Chondrocyte (in vitro differentiated cells): Measurements from ENCODE around the gene XAB2. TPM values are rescaled to one million over a fixed set of nuclear protein-coding genes. Genes with fewer than 3 reads are reported as not detected.

ENCODE experiments used
- DNase-seq: peaks from one replicate; pipeline ENCODE4 v3.0.0; 2021; ENCODE audit warnings: mixed read lengths, low spot score
- H3K27ac Mint-ChIP-seq: one replicate; pipeline ENCODE4 v1.8.0; 2021; ENCODE audit warnings: mild to moderate bottlenecking, moderate library complexity, mixed read lengths; ENCODE audit not compliant: unreplicated experiment
- H3K27me3 Mint-ChIP-seq: 2 replicates; pipeline ENCODE4 v1.8.0; 2021; ENCODE audit warnings: low read depth, mixed read lengths
- H3K36me3 Mint-ChIP-seq: 2 replicates; pipeline ENCODE4 v1.8.0; 2021; ENCODE audit warnings: low read depth, mixed read lengths
- H3K4me1 Mint-ChIP-seq: 2 replicates; pipeline ENCODE4 v1.8.0; 2021; ENCODE audit warnings: low read depth, mild to moderate bottlenecking, mixed read lengths
- H3K4me3 Mint-ChIP-seq: one replicate; pipeline ENCODE4 v1.8.0; 2021; ENCODE audit warnings: mild to moderate bottlenecking, moderate library complexity, mixed read lengths; ENCODE audit not compliant: unreplicated experiment
- H3K9me3 Mint-ChIP-seq: 2 replicates; pipeline ENCODE4 v1.8.0; 2021; ENCODE audit warnings: low read depth, mixed read lengths
- total RNA-seq: library from RNA; stranded (reverse); gene quantifications from 3 replicates; pipeline ENCODE4 v1.2.1, GENCODE V29; 2021
- TF ChIP-seq, protein P1 (sequence below): fragments of 200-600 bp; sonication (generic); IDR thresholded peaks from 2 replicates; pipeline ENCODE4 v1.5.0; 2021; ENCODE audit warnings: antibody characterized with exemption, mild to moderate bottlenecking, moderate library complexity

XAB2 gene
- total RNA-seq, 1 donor from 2014 or later: 27.4 TPM

DNA sequence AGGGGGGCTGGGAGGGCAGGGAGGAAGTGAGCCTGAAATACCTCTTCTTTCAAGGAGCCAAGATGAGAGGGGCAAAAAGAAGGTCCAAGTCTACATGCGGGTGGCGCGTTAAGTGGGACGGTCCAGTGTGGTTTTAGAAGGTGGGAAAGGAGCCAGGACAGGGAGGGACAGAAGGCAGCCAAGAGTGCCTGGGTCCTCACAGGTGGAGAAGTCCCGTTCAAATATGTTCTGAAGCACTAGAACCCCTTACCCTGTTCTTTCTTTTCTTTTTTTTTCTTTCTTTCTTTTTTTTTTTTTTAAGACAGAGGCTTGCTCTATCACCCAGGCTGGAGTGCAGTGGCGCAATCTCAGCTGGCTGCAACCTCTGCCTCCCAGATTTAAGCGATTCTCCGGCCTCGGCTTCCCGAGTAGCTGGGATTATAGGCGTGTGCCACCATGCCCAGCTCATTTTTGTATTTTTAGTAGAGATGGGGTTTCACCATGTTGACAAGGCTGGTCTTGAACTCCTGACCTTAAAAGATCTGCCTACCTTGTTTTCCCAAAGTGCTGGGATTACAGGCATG is 26.3 kb downstream of the XAB2 start:
- Mint-ChIP-seq H3K27ac (no peak overlapping the region), H3K4me3 (no peak overlapping the region), H3K27me3 (peaks cover 18% of the 10 kb centered on the region), H3K9me3 (no peaks in the 10 kb centered on the region), H3K36me3 (no peaks in the 10 kb centered on the region), H3K4me1 (no peaks in the 10 kb centered on the region)
- TF ChIP-seq, protein P1, sequence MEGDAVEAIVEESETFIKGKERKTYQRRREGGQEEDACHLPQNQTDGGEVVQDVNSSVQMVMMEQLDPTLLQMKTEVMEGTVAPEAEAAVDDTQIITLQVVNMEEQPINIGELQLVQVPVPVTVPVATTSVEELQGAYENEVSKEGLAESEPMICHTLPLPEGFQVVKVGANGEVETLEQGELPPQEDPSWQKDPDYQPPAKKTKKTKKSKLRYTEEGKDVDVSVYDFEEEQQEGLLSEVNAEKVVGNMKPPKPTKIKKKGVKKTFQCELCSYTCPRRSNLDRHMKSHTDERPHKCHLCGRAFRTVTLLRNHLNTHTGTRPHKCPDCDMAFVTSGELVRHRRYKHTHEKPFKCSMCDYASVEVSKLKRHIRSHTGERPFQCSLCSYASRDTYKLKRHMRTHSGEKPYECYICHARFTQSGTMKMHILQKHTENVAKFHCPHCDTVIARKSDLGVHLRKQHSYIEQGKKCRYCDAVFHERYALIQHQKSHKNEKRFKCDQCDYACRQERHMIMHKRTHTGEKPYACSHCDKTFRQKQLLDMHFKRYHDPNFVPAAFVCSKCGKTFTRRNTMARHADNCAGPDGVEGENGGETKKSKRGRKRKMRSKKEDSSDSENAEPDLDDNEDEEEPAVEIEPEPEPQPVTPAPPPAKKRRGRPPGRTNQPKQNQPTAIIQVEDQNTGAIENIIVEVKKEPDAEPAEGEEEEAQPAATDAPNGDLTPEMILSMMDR: no peak
- no peak for DNase-seq

DNA sequence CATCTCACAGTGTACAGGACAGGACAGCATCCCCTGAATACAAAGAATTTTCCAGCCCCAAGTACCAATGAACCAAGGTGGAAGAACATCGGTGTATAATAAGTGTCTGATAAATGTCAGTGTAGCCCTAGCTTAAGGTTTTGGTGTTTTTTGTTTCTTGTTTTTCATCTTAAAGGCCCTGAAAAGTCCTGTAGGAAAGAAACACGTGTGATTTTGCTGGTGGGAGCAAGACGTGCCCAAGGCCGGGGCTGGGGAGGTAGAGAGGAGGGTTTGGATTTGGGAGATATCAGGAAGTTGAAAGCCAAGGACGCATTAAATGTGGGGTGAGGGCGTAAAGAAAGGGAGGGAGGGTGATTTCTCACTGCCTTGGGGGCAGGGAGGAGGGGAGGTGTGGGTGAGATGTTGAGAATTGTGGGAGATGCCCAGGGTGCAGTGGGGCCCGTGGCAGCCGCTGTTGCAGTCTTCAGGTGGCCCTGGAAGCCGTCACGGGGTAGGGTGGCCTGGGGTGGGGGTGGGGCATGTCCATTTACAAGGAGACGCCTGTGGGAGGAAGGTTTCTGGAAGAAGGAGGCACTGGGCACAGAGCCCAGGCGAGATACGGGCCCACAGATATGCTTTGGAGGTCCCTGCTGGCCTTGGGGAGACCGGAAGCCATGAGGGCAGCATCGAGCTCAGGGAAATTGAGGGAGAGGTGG is 27.0 kb downstream of the XAB2 start:
- H3K36me3 Mint-ChIP-seq: no peaks in the 10 kb centered on the region
- H3K9me3 Mint-ChIP-seq: no peaks in the 10 kb centered on the region
- peaks cover 25% of the 10 kb centered on the region for H3K27me3 Mint-ChIP-seq
- H3K27ac Mint-ChIP-seq: no peak overlapping the region
- TF ChIP-seq, protein P1: no peak
- H3K4me1 Mint-ChIP-seq: no peaks in the 10 kb centered on the region
- H3K4me3 Mint-ChIP-seq: no peak overlapping the region
- no peak for DNase-seq

DNA sequence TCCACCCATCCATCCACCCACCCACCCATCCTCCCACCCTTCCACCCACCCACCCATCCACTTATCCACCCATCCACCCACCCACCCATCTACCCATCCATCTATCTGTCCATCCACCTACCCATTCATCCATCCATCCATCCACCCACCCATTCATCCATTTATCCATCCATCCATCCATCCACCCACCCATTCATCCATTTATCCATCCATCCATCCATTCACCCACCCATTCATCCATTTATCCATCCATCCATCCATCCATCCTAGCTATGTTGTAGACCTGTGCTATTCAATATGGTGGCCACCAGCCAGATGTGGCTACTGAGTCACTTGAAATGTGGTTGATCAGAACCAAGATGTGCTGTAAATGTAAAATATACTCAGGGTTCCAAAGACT is 28.6 kb downstream of the XAB2 start:
- Mint-ChIP-seq H3K27ac (no peak overlapping the region), H3K4me3 (no peak overlapping the region), H3K27me3 (peaks cover 27% of the 10 kb centered on the region), H3K4me1 (no peaks in the 10 kb centered on the region), H3K9me3 (no peaks in the 10 kb centered on the region), H3K36me3 (no peaks in the 10 kb centered on the region)
- TF ChIP-seq, protein P1: no peak
- no peak for DNase-seq

DNA sequence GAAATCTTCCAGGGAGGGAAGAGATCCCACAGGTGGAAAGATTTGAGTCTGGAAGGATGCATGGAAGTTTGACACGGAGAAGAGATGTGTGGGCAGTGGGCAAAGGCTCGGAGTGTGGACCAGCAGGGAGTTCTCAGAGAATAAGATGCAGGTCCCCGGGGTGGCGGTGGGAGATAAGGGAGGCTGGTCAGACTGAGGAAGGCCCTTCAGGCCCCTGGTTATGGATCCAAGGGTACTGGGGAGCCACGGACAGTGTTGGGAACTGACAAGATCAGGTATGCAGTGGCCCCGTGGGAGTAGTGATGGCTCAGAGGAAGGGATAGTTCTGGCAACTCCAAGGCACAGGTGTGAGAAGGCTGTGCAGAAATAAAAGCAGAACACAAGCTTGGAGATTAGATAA is 31.2 kb downstream of the XAB2 start:
- peaks cover 4% of the 10 kb centered on the region for H3K4me1 Mint-ChIP-seq
- H3K27me3 Mint-ChIP-seq: peaks cover 37% of the 10 kb centered on the region
- no peaks in the 10 kb centered on the region for H3K36me3 Mint-ChIP-seq
- TF ChIP-seq, protein P1: no peak
- no peak for DNase-seq
- no peaks in the 10 kb centered on the region for H3K9me3 Mint-ChIP-seq
- no peak overlapping the region for H3K4me3 Mint-ChIP-seq
- H3K27ac Mint-ChIP-seq: no peak overlapping the region

DNA sequence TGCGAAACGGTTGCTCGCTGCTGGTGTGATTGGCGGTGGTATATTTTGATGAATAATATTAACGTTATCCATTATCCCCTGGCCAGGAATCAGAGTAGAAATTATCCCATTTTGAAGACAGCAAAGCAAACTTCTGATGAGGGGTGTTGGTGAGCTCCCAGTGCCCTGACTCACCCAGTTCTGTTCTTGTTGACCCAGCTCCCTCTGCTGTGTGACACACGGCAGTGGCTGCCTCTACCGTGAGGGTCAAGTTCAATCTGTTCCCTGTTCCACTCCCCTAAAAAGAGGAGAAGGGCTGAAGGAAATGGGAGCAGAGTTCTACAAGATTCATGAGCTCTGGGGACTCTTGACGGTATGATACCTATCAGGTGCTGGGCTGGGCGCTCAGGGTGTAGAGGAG is 31.7 kb downstream of the XAB2 start:
- peaks cover 38% of the 10 kb centered on the region for H3K27me3 Mint-ChIP-seq
- TF ChIP-seq, protein P1: no peak
- H3K4me3 Mint-ChIP-seq: no peak overlapping the region

More for the DNA sequence above, 31.7 kb downstream of the XAB2 start:
- Mint-ChIP-seq H3K36me3 (no peaks in the 10 kb centered on the region), H3K27ac (no peak overlapping the region), H3K9me3 (no peaks in the 10 kb centered on the region), H3K4me1 (peaks cover 4% of the 10 kb centered on the region)
- no peak for DNase-seq
